ENCODE data around the gene THRAP3.

The THRAP3 gene

DNA sequence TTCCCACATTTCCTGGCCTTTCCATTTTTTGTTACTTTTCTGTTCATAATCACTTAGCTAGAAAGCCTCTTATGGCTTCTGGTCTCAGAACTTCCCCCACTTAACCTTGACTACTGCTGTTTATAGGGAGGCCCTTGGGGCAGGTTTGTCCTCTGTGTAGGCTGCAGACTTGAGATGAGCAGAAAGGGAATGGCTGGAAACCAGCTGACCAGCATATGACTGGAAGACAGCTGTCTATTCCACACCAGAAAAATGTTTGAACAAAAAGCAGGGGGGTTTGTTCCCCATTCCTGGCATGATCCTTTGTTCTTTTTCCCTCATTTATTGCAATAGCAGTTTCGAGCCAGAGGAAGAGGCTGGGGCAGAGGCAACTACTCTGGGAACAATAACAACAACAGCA lies 77.0 kb downstream of the THRAP3 start:
- no peak for DNase-seq (ENCODE audit: low read depth)

- DNase-seq (ENCODE audit: low read depth), result no peak
Observed at GRCh38 chr1:36303244-36303643, 79.0 kb downstream of the THRAP3 start.

DNA sequence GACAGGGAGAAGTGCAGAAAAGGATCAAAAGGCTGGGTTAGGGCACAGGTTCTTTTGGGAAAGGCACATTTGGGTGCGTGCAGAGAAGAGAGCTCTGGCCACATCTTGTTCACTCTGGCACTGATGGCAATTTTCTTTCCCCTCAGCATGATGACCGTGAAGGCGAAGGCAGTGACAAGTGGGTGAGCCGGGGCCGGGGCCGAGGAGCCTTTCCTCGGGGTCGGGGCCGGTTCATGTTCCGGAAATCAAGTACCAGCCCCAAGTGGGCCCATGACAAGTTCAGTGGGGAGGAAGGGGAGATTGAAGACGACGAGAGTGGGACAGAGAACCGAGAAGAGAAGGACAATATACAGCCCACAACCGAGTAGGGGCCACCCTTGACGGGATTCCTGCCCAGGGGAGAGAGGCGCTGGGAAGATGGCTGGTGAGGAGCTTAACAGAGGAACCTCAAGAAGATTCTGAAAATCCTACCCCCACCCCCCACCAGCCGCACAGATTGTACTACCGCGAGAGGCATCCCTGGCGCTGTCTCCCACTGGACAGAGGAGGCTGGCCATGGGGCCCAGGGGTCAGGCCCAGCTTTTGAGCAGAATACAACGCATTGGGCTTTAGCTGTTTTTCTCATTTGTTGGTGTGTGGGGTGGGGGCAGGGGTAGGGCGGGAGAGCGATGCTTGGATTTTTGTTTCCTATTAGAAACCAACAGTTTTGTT lies 79.6 kb downstream of the THRAP3 start:
- DNase-seq (ENCODE audit: low read depth), result no peak

DNA sequence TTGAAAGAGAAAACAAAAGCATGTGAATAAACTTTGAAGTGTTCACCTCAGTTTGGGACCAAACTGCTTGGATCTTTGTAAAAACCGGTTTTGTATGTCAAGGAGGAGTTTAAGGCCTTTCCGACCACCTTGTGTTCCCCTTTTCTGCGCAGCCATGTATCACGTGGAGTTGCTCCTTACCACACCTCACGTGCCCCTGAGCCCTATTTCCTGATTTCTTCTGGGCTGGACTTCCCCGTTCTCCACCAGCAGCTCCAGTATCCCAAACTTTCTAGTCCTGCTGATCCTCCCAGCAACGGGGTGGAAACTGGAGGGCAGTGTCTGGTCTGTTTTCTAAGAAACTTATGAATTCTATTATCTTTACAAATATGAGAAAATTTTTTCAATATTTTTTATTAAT lies 80.3 kb downstream of the THRAP3 start:
- DNase-seq (ENCODE audit: low read depth), result no peak

- no peak for DNase-seq (ENCODE audit: low read depth)
Observed at GRCh38 chr1:36304970-36305914, 81.0 kb downstream of the THRAP3 start.

DNA sequence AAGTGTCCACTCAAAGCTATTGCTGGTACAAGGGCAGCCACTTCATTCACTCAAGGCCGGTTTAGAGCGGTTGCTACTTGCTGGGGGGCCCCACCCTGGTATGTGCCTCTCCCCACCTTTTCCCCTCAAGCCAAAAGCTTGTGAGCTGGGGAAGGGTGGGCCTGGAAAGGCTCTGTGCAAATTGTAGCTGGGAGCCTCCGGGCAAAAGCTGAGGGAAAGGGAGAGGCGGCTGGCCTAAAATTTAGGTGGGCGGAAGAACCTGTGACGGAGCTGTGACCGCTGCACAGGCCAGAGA lies 81.6 kb downstream of the THRAP3 start:
- no peak for DNase-seq (ENCODE audit: low read depth)

- DNase-seq (ENCODE audit: low read depth), result no peak
Observed at GRCh38 chr1:36306210-36306901, 82.1 kb downstream of the THRAP3 start, which contains the start of gene SH3D21. SH3D21 (plus strand) TSS chr1:36306368; CDS start chr1:36306421, 53 bp downstream.

- peak; percentile 81 for DNase-seq (ENCODE audit: low read depth)
Observed at GRCh38 chr1:36306902-36307456, 82.7 kb downstream of the THRAP3 start.

GRCh38 chr1:36307601-36308330 lies 83.5 kb downstream of the THRAP3 start:
- DNase-seq (ENCODE audit: low read depth), result no peak

GRCh38 chr1:36309397-36309796 lies 85.2 kb downstream of the THRAP3 start:
- DNase-seq (ENCODE audit: low read depth), result no peak

- DNase-seq (ENCODE audit: low read depth), result no peak
Observed at GRCh38 chr1:36320291-36320761, 96.1 kb downstream of the THRAP3 start.

DNA sequence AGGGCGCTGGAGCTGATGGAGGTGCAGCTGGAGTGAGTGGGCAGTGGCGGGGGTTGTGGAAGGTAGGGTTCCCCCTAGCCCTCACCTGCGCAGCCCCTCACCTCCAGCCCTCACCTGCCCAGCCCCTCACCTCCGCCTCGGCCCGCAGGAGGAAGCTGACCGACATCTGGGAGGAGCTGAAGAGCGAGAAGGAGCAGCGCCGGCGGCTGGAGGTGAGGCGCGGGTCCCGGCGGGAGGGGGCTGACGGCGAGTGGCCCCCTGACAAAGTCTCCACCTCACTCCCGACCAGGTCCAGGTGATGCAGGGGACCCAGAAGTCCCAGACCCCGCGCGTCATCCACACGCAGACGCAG lies 96.5 kb downstream of the THRAP3 start:
- DNase-seq (ENCODE audit: low read depth), result no peak

DNA sequence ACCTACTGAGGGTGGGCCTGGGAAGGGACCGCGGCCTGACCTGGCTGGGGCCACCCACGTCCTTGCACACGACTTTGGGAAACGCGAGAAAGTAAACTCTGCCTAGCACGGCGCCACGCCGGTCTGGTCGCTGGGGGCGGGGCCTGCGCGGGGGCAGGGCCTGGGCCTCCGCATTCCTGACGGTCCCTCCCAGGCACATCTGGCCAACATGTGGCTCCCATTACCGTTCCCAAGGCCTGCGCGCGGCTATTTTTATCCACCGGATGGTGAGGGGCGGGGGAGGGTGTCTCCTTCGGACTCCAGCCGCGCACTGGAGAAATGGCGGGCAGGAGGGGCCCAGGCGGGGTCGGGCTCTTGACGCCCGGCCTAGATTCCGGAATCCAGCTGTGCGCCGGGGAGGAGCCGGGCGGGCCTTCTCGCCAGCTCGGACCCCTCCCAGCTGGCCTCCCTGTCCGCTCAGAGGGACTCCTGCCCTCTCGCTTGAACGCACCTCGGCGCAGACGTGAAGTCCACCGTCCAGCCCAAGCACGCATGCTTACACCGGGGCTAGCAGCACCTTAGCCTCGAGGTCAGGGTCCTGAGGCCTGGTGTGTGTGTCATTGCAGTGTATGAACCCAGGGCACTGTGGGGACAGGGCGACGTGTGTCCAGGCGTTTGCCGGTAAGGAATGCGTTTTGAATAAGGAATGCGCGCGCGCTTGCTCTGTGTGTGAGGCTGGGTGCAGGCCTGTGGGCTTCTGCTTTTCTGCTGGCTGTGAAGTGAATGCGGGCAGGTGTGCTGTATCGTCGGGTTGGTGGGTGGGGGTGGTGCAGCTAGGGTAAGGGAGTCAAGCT lies 97.1 kb downstream of the THRAP3 start:
- DNase-seq (ENCODE audit: low read depth), result no peak

GRCh38 chr1:36322041-36322785 lies 98.0 kb downstream of the THRAP3 start:
- no peak for DNase-seq (ENCODE audit: low read depth)

GRCh38 chr1:36322786-36323635 lies 98.8 kb downstream of the THRAP3 start:
- DNase-seq (ENCODE audit: low read depth), result no peak

DNA sequence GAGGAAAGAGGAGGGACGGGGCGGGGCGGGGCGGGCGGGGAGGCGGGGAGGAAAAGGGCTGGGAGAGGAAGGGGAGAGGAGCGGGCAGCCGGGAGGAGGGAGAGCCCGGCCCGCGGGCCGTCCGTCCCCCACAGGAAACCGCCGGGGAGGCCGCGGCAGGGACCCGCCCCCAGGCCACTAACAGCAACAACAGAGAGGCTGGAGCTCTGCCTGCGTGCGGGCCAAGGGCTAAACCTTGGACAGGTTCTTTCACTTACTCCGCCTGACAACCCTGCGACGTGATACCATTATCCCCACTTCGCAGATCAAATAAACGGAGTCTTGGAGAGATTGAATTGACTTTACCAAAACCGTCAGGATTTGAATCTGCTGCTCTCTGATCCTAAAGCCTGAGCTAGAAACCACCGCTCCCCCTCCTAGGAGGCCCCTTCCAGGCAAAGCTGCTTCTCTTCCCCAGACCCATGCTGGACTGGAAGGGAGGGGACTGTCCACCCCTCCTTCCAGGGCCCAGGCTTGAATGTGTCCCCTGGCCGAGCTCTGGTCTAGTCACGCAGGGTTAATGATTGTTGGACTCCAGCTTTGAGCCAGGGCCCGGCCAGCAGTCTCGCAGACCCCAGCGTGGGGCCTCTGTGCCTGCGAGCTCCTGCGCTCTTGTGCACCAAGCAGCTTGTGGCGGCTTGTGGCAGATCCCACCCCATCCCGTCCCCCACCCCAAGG lies 99.6 kb downstream of the THRAP3 start, which contains the start of gene EVA1B:
EVA1B (minus strand) TSS at position 10 of the 717 bp plus-strand sequence. CDS start 608 bp downstream, outside the sequence.
- DNase-seq (ENCODE audit: low read depth), result no peak

DNA sequence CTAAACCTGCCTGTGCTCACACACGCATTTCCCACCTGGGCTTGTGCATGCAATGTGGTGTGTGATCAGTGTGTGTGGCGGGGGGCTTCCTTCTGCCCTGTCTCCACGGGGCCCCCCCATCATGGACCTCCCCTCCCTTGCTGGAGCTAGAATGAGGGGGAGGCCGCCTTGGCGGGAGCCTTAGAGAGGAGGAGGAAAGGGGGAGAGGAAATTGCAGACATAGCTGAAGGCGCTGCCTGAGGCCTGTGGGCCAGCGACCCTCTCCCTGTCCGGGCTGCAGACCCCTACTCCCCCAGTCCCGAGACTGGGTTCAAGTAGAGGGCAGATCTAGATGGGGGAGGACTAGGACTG lies 100.1 kb downstream of the THRAP3 start:
- DNase-seq (ENCODE audit: low read depth), result no peak

- no peak for DNase-seq (ENCODE audit: low read depth)
Observed at GRCh38 chr1:36326499-36326898, 102.3 kb downstream of the THRAP3 start.
